SH-SY5Y (cell line): ENCODE measurements around the gene SLC39A7.

ENCODE experiments used
- GATA2 ChIP-seq: IDR thresholded peaks from 2 replicates; pipeline ENCODE4 v1.6.1; 2011; ENCODE audit warnings: mild to moderate bottlenecking, low read depth, low read length
- GATA3 ChIP-seq: IDR thresholded peaks from 2 replicates; pipeline ENCODE4 v1.6.1; 2011; ENCODE audit warnings: low read depth, mild to moderate bottlenecking, low read length, moderate library complexity

- no peak for TF ChIP-seq GATA3
- TF ChIP-seq GATA2: no peak
These were observed 33.9 kb upstream of the SLC39A7 start for GRCh38 chr6:33166811-33167210.
